ENCODE measurements around the gene CDH2.

- TF ChIP-seq CTCF (conservative IDR thresholded peaks at IDR 0.05; ENCODE audit: low read depth, low read length) = no peak
- no peak for TF ChIP-seq EZH2 (IDR thresholded peaks at IDR 0.05; ENCODE audit: low read length, unreplicated experiment)
- TF ChIP-seq EZH2phosphoT487 (IDR thresholded peaks at IDR 0.05; ENCODE audit: borderline replicate concordance, low read length) = no peak
These were observed 133.3 kb downstream of the CDH2 start for GRCh38 chr18:28043631-28044030.

Measured in PC-3 (cell line).